Measurements from ENCODE around the gene TRIM42.

GRCh38 chr3:140699516-140700231 is 21.8 kb downstream of the TRIM42 start:
- TF ChIP-seq TAF1 (IDR thresholded peaks at IDR 0.05; ENCODE audit: borderline replicate concordance, insufficient read depth, low read length) (no peak), POLR2AphosphoS5 (IDR thresholded peaks at IDR 0.05; ENCODE audit: low read depth, low read length) (no peak)

All from PFSK-1 (cell line).